Stimulated activated CD4-positive, alpha-beta T cell treated with anti-CD3 and anti-CD28 coated beads, Interleukin-1b, Interleukin-23, amount 100 ng/mL, for 1 hour (primary cell): Measurements from ENCODE around the gene BLOC1S2.
"Not testable (repeated sequence)": the region's sequence is repeated elsewhere in the genome, so short reads cannot be mapped to it uniquely, and the experiment has no call there.

Experiments used
- DNase-seq, 2 donors: peaks; one replicate each; pipeline ENCODE4 v3.0.0-alpha.2; 2020; ENCODE audit warnings: low read depth in 2 of 2

Gene BLOC1S2

DNA sequence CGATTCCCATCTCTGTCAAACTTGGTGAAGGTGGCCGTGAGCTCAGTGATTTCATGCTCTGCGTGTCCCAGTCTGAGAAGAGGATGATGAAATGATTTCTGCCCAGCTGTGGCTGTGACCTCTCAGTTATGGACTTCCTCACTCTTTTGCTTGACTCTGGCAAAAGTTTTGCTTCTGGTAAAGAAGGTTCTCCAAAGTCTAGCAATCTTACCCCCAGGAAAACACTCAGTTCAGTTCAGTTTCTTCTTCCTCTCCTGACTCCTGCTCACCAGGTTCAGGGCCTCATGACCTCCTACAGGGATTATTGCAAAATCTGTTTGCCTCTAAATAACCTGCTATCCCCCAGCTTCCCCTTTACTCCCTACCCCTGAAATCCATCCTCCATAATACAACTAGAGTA, 4.9 kb upstream of the BLOC1S2 start:
- no peak for DNase-seq

DNA sequence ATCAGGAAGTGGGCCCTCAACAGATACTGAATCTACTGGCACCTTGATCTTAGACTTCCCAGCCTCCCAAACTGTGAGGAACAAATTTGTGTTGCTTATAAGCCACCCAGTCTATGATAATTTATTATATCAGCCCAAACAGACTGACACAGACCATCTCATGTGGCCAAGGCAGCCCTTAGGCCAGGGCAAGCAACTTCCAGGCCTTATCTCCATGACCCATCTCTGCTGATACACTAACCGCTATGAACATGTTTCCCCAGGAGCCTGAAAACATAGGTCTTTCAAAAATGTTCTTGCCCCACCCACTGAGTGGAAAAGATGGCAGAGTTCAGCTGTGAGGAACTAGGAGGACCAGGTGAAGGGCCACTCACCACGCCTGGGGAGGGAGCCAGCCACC, 3.2 kb upstream of the BLOC1S2 start:
- DNase-seq, result no peak

DNA sequence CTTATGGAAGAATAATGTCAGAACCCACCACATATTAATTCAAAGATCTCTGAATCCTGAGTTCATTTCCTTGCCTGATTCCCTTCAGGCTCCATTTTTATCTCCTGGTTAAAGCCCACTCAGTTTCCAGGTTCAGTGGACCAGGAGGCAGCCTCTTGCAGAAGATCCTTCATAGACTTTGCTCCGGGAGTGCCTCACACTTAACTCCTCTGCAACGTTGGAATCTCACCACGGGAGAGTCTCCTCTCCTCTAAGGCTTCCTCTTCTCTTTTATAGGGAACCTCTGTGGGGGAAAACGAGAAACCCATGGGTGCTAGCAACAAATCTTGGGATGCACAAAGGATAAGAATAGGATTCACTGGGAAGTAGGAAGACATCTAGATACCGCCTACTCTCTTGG, 1.7 kb upstream of the BLOC1S2 start:
- no peak for DNase-seq

DNA sequence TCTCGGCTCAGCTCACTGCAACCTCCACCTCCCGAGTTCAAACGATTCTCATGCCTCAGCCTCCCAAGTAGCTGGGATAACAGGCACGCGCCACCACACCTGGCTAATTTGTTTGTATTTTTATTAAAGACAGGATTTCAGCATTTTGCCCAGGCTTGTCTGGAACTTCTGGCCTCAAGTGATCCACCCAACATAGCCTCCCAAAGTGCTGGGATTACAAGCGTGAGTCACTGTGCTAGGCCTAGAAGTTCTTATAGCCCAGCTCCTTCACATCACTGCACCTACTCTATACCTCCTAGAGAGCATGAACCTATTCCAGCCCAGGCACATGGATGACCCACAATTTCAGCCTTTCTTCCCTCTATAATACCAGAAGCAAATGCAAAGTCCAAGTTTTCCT, 1.3 kb upstream of the BLOC1S2 start:
- DNase-seq, result no peak

DNA sequence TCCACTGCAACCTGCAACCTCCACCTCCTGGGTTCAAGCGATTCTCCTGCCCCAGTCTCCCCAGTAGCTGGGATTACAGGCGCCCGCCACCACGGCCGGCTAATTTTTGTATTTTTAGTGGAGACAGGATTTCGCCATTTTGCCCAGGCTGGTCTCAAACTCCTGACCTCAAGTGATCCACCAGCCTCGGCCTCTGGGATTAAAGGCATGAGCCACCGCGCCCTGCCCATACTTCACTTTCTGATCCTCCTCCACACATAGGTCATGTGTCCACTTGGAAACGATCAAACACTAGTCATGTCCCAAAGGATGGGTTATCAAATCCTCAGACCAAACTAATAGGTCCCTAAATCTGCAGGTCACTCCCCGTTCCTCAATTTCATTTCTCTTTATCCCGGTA, 1.2 kb downstream of the BLOC1S2 start:
- not testable (repeated sequence) for DNase-seq

DNA sequence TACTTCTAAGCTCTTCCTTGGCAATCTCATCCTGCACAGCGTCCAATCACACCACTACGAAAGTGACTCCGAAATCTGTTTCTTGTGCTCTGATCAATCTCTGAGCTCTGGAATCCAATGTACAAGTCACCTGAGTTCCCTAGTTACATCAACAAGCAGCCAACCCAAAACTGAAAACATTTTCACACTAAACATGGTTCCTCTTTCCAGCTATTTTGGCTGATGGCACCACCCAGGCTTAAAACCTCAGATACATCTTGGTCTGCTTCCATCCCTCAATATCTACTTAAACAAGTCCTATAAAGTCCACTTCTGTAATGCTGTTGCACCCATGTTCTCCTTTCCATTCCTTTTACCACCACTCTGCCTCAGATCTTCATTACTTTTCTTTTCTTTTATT, 3.6 kb downstream of the BLOC1S2 start:
- DNase-seq, result no peak

DNA sequence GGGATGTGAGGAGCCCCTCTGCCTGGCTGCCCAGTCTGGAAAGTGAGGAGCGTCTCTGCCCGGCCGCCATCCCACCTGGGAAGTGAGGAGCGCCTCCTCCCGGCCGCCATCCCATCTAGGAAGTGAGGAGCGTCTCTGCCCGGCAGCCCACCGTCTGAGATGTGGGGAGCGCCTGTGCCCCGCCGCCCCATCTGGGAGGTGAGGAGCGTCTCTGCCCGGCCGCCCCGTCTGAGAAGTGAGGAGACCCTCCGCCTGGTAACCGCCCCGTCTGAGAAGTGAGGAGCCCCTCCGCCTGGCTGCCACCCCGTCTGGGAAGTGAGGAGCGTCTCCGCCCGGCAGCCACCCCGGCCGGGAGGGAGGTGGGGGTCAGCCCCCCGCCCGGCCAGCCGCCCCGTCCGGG, 9.5 kb downstream of the BLOC1S2 start:
- DNase-seq, result not testable (repeated sequence)

DNA sequence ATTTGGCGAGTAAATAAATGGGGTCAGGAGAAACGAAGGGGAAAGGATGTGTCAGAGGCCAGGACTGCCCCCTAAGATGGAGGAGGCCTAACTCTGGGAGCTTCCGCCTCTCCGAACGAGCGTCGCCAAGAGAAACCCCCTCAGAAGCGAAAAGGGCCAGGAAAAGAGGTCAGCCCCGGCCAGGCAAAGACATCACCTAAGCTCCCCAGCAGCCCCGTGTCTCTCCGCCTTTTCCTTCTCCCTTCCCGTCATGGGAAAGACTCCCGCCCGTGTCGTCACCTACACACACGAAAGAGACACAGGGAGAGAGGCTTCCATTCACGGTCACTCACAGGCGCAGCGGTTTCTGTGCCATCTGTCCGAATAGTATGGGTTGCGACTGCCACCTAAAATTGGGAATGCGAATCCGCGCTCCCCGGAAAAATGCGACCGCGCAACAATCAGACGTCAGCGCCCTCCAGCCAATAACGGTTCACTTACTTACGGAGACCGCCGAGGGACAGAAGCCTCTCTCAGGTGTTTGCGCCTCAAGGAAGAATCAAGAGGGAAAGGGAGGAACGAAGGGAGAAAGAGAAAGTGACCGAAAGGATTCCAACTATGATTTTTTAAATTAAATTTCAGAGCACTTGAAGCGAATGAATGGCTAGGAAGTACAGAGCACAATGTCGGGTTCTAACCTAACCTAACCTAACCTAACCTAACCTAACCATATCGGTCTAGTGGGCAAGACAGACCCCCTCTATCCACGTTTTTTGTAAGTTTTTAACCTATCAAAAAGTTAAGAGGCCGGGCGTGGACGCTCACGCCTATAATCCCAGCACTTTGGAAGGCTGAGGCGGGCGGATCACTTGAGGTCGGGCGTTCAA, 19.0 kb downstream of the BLOC1S2 start, which contains the start of gene CWF19L1:
Gene CWF19L1 (minus strand): TSS at position 400 of the 866 bp plus-strand sequence. CDS start 45 bp downstream, at position 355.
- DNase-seq, result peak; percentile 38 to 56

DNA sequence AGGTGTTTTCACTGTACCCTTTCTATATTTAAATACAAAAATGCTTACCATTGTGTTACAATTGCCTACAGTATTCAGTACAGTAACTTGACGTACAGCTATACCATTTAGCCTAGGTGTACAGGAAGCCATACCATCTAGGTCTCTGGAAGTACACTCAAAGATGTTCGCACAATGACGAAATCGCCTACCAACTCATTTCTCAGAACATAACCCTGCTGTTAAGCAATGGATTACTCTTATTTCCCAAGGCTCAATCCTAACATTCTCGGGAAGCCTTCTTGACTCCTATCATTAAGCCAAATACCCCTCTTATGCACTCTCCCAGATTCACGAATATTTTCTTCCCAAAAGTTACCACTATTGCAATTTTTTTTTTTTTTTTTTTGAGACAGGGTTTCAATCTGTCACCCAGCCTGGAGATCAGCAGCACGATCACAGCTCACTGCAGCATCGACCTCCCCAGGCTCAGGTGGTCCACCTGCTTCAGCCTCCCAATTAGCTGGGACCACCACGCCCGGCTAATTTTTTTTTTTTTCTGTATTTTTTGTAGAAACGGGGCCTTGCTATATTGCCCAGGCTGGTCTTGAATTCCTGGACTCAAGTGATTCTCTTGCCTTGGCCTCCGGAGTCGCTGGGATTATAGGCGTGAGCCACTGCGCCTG, 20.5 kb downstream of the BLOC1S2 start:
- no peak for DNase-seq

DNA sequence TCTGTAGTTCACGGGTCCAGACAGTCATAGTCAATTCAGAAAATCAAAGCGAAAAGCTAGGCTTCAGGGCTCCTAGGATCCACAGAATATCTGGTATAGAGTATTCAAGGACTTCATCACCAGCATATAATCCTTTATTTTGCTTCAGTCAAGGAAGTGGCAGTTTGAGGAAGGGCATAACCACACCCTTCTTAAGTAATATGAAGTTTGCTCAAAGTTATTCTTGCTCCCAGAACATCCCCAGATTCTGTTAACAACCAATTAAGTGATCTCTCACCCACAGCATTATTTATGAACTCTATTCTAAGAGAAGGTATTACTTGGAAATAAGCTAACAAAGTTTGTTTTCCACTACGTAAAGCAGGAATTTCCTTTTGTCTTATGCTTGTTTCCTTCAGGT, 32.3 kb downstream of the BLOC1S2 start:
- DNase-seq, result no peak

DNA sequence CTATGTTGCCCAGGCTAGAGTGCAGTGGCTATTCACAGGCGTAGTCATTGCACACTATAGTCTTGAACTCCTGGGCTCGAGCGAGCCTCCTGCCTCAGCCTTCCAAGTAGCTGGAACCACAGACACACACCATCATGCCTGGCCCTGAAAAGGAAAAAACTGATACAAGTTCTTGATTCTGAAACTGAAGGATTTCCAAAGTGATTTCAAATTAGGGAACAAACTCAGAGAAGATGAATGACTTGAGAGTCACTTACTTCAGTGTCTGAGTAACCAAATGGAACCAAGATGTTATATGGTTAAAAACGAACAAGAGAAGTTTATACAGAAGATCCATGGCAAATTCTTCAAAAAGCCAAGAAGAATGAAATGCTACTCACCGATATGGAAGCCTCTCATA, 33.4 kb downstream of the BLOC1S2 start:
- no peak for DNase-seq

DNA sequence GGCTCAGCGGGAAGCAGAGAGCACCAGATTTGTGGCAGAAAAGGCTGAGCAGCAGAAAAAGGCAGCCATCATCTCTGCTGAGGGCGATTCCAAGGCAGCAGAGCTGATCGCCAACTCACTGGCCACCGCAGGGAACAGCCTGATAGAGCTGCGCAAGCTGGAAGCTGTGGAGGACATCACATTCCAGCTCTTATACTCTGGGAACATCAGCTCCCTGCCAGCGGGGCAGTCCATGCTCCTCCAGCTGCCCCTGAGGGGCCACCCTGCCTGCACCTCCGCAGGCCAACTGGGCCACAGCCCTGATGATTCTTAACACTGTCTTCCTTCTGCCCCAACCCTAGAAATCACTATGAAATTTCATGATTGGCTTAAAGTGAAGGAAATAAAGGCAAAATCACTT, 37.7 kb downstream of the BLOC1S2 start:
- DNase-seq, result no peak

DNA sequence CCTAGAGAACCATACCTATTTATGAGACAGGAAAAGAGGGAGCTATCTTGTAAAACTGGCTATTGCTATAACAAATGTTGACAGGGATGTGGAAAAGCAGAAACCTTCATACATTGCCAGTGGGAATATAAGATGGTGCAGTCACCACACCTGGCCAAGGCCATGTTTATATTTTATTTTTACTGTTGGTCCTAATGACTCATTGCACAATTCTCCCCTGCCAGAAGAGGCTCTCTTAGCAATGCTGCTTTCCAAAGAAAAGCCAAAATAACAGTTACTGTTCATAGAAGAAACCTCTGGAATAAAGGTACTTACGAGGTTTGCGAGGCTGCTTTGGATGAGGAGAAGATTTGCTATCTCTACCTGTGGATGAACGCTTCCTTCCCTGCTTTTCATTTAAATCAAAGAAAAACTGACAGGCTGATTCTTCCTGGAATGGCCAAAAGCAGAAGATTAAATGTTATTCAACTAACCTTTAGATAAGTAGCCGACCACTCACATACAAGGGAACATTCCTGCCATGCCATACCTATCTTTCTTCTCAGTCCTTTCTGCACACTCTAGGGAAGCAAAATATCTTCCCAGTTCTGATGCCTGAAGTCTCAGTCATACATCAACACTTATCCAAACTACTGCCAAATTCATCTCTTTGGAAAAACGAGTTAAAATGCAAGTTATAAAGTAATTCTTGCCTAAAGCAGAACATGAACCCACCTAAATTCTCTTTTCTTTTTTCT, 40.8 kb downstream of the BLOC1S2 start:
- no peak for DNase-seq

DNA sequence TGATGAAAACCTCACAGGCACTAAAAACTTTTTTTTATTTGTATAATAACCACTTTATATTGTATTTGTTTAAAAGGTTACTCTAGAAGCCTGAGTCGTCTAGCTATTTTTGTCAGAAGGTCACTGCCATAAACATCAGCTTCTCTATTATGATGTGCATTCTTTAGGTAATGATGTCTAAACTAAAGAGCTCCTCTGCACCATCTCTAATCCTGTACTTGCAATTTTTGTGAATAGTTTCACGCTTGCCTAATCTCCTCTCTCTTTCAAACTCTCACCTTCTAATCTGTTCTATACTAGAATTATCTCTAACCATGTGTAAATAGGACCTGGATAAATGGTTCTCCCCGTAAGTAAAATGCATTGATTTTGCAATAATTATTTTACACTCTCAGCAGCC, 46.6 kb downstream of the BLOC1S2 start:
- DNase-seq, result no peak

DNA sequence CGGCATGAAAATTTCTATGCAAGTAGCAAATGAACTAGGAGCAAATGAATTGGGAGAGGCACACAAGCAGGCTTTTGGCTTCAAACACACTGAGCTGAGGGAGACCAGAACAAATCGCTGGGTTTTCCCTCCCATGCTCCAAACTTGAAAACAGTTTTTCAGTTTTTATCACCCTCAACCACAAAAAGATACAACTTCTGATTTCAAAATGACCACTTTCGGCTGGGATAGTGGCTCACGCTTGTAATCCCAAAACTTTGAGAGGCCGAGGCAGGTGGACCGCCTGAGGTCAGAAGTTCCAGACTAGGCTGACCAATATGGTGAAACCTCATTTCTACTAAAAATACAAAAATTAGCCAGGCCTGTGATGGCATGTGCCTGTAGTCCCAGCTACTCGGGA, 48.1 kb downstream of the BLOC1S2 start:
- no peak for DNase-seq

DNA sequence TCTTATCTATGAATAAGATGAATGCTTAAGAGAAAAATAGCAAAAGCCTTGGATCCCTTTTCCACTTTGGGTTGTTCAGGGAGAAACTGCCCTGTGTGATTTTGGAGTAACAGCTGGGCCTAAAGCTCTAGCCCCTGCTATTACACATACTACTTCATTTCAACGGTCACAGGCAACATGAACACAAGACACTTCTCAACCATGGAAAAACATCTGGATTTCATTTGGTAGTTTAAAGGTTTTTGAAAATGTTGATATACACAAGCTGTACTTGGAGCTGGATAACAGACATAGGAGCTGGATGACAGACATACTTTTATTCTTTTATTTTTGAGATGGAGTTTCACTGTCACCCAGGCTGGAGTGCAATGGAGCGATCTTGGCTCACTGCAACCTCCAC, 54.4 kb downstream of the BLOC1S2 start:
- DNase-seq, result no peak

DNA sequence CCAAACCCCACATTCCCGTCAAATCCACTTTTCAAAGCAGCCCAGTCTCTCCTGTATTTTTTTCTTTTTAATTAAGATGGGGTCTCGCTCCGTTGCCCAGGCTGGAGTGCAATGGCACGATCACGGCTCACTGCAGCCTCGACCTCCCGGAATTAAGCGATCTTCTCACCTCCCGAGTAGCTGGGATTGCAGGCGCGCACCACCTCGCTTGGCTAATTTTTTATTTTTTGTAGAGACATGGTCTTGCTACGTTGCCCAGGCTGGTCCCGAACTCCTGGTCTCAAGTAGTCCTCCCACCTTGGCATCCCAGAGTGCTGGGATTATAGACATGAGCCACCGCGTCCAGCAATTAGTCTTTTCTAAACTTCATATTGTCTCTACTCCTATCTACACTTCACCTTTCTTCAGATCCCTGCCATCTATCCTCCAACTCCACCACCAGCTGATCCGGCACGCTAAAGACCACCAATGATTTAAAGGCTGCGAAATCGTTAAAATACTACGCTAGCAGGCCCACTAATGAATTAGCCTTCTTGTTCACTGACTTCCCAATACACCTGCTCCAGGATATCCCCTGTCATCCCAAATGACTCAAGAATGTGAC, 56.6 kb downstream of the BLOC1S2 start:
- no peak for DNase-seq

DNA sequence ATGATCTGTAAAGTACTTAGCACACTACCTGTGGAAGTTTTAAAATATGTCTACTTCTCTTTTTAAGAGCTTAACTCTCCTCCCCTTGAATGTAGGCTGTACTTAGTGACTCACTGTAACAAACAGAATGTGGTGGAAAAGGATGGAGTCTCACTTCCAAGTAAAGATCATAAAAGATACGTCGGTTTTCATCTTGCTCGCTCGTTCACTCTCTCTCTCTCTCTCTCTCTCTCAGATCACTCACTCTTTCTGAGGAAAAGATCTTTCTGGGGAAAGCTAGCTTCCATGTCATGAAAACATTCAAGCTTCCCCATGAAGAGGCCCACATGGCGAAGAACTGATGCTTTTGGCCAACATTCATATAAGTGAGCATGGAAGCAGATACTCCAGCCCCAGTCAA, 62.6 kb downstream of the BLOC1S2 start:
- no peak for DNase-seq
